DOHH2 (cell line): Measurements from ENCODE around the gene JADE1.

Source experiments
- H3F3A ChIP-seq: fragments of 200-600 bp; sonication (generic), shearing (Covaris generic); 2 replicates; pipeline ENCODE4 v1.6.0; 2016; ENCODE audit warnings: antibody characterized with exemption, mild to moderate bottlenecking; ENCODE audit not compliant: control insufficient read depth, insufficient read depth
- H3K27ac ChIP-seq: fragments of 200-600 bp; sonication (generic); 2 replicates; pipeline ENCODE4 v1.5.1; 2014; ENCODE audit warnings: low read depth, mild to moderate bottlenecking, low read length, moderate library complexity
- H3K27me3 ChIP-seq: fragments of 200-600 bp; sonication (generic); 2 replicates; pipeline ENCODE4 v1.6.1; 2014; ENCODE audit warnings: mild to moderate bottlenecking, low read length, mixed read lengths; ENCODE audit not compliant: control insufficient read depth
- H3K36me3 ChIP-seq: fragments of 200-600 bp; sonication (generic); 2 replicates; pipeline ENCODE4 v1.6.1; 2014; ENCODE audit warnings: mild to moderate bottlenecking, low read length, moderate library complexity, mixed read lengths; ENCODE audit not compliant: control insufficient read depth
- H3K4me1 ChIP-seq: fragments of 200-600 bp; sonication (generic); 2 replicates; pipeline ENCODE4 v1.6.1; 2014; ENCODE audit warnings: mild to moderate bottlenecking, low read length, mixed read lengths; ENCODE audit not compliant: control insufficient read depth
- H3K4me2 ChIP-seq: fragments of 200-600 bp; sonication (generic); 2 replicates; pipeline ENCODE4 v1.6.0; 2014; ENCODE audit warnings: mild to moderate bottlenecking, low read length, moderate library complexity
- H3K4me3 ChIP-seq: fragments of 200-600 bp; sonication (generic); 2 replicates; pipeline ENCODE4 v1.5.1; 2014; ENCODE audit warnings: mild to moderate bottlenecking, low read length, mixed read lengths
- H3K79me2 ChIP-seq: fragments of 200-600 bp; sonication (generic); 2 replicates; pipeline ENCODE4 v1.6.1; 2014; ENCODE audit warnings: mild to moderate bottlenecking, low read length, mixed read lengths; ENCODE audit not compliant: control insufficient read depth
- H3K9me2 ChIP-seq: fragments of 200-600 bp; sonication (generic); replicated peaks from 2 replicates; pipeline ENCODE4 v1.6.1; 2014; ENCODE audit warnings: mild to moderate bottlenecking, low read length, mixed read lengths; ENCODE audit not compliant: control insufficient read depth
- H3K9me3 ChIP-seq: fragments of 200-600 bp; sonication (generic); 2 replicates; pipeline ENCODE4 v1.6.1; 2014; ENCODE audit warnings: antibody characterized with exemption, low read length, mixed read lengths; ENCODE audit not compliant: control insufficient read depth, insufficient read depth
- H4K20me1 ChIP-seq: fragments of 200-600 bp; sonication (generic); 2 replicates; pipeline ENCODE4 v1.6.0; 2014; ENCODE audit warnings: low read depth, mild to moderate bottlenecking, antibody characterized with exemption, low read length, moderate library complexity; ENCODE audit not compliant: control insufficient read depth, insufficient read depth
- EZH2phosphoT487 ChIP-seq: fragments of 200-600 bp; sonication (generic); IDR thresholded peaks from 2 replicates; pipeline ENCODE4 v1.6.1; 2017; ENCODE audit warnings: borderline replicate concordance, mild to moderate bottlenecking, antibody characterized with exemption, low read length, moderate library complexity, mixed read lengths
- TF ChIP-seq, protein P1 (sequence below): fragments of 200-600 bp; sonication (generic); IDR thresholded peaks from one replicate; pipeline ENCODE4 v1.5.1; 2014; ENCODE audit warnings: antibody characterized with exemption, mild to moderate bottlenecking, low read depth, low read length; ENCODE audit not compliant: poor library complexity, severe bottlenecking

Gene JADE1

GRCh38 chr4:128862608-128863311, 53.3 kb downstream of the JADE1 start:
- Histone ChIP-seq H3K4me1 (peaks cover 26% of the 10 kb centered on the region), H3K27ac (no peak overlapping the region; the same call in 1 of the 2 replicates), H3K4me2 (no peak overlapping the region), H3K36me3 (peaks cover 98% of the 10 kb centered on the region), H4K20me1 (peaks cover 6% of the 10 kb centered on the region; the same call in 1 of the 2 replicates), H3K9me3 (no peaks in the 10 kb centered on the region), H3K4me3 (no peak overlapping the region), H3K9me2 (no peaks in the 10 kb centered on the region), H3K79me2 (peaks cover 22% of the 10 kb centered on the region), H3F3A (peaks cover 3% of the 10 kb centered on the region; the same call in 1 of the 2 replicates), H3K27me3 (no peaks in the 10 kb centered on the region)
- TF ChIP-seq, protein P1, sequence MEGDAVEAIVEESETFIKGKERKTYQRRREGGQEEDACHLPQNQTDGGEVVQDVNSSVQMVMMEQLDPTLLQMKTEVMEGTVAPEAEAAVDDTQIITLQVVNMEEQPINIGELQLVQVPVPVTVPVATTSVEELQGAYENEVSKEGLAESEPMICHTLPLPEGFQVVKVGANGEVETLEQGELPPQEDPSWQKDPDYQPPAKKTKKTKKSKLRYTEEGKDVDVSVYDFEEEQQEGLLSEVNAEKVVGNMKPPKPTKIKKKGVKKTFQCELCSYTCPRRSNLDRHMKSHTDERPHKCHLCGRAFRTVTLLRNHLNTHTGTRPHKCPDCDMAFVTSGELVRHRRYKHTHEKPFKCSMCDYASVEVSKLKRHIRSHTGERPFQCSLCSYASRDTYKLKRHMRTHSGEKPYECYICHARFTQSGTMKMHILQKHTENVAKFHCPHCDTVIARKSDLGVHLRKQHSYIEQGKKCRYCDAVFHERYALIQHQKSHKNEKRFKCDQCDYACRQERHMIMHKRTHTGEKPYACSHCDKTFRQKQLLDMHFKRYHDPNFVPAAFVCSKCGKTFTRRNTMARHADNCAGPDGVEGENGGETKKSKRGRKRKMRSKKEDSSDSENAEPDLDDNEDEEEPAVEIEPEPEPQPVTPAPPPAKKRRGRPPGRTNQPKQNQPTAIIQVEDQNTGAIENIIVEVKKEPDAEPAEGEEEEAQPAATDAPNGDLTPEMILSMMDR: no peak
- TF ChIP-seq EZH2phosphoT487: no peak

GRCh38 chr4:128863312-128864075, 54.0 kb downstream of the JADE1 start:
- Histone ChIP-seq H3F3A (peaks cover 3% of the 10 kb centered on the region; the same call in 1 of the 2 replicates), H4K20me1 (peaks cover 6% of the 10 kb centered on the region; the same call in 1 of the 2 replicates), H3K79me2 (peaks cover 22% of the 10 kb centered on the region), H3K4me2 (no peak overlapping the region), H3K9me3 (no peaks in the 10 kb centered on the region), H3K27ac (no peak overlapping the region), H3K9me2 (no peaks in the 10 kb centered on the region), H3K36me3 (peaks cover 99% of the 10 kb centered on the region), H3K27me3 (no peaks in the 10 kb centered on the region), H3K4me3 (no peak overlapping the region), H3K4me1 (peaks cover 26% of the 10 kb centered on the region)
- no peak for TF ChIP-seq EZH2phosphoT487
- TF ChIP-seq, protein P1: peak; percentile 93

DNA sequence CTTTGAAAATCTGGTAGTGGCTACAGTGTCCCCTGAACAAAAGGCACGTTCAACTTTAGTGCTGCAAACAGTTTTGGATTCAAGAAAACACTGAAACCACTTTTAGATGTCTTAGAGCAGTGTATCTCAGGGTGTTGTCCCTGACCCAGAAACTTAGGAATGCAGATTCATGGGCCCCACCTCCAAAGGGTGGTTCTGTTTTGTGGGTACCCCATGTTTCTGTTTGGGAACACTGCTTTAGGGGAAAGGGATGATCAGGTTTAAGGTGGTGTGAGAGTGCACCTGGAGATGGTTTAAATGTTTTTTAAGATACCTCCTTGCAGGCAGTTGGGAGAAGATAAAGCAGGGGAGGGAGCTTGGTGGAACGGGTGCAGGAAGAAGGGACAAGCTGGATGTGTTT, 55.6 kb downstream of the JADE1 start:
- Histone ChIP-seq H3K4me1 (peaks cover 26% of the 10 kb centered on the region), H3K4me3 (no peak overlapping the region), H3K9me3 (no peaks in the 10 kb centered on the region), H3K36me3 (peaks cover 100% of the 10 kb centered on the region), H3K79me2 (peaks cover 22% of the 10 kb centered on the region), H3K9me2 (no peaks in the 10 kb centered on the region), H4K20me1 (no peaks in the 10 kb centered on the region), H3K27ac (no peak overlapping the region), H3K27me3 (no peaks in the 10 kb centered on the region), H3K4me2 (no peak overlapping the region), H3F3A (no peaks in the 10 kb centered on the region)
- TF ChIP-seq, protein P1: no peak
- TF ChIP-seq EZH2phosphoT487: no peak
